Testis (tissue), 2 donors: ENCODE data around the gene GNAS.

Experiments used
- CTCF ChIP-seq, 3 experiments: fragments of 450-650 bp in 2 of 3; fragments of 200-600 bp in 1 of 3; sonication (generic) in 1 of 3; IDR thresholded peaks; one replicate each; pipeline ENCODE4 v1.5.1; 2016 to 2019; ENCODE audit warnings: antibody characterized with exemption in 3 of 3, mild to moderate bottlenecking in 2 of 3, moderate library complexity in 1 of 3
- POLR2A ChIP-seq: fragments of 450-650 bp; IDR thresholded peaks from one replicate; pipeline ENCODE4 v1.6.1; 2017; ENCODE audit warnings: antibody characterized with exemption, mild to moderate bottlenecking, moderate library complexity

GRCh38 chr20:58851969-58852458 is 502 bp upstream of the GNAS start:
- no peak for TF ChIP-seq POLR2A
- TF ChIP-seq CTCF (IDR thresholded peaks at IDR 0.05) = no peak
